Measurements from ENCODE around the gene LGMN. TPM values are rescaled to one million over a fixed set of nuclear protein-coding genes. Genes with fewer than 3 reads are reported as not detected.

The LGMN gene
- total and polyA plus RNA-seq, 4 donors: 56.2 to 192 (median 62.4) TPM

- no peak for DNase-seq (ENCODE audit: low spot score)
- TF ChIP-seq MAX (IDR thresholded peaks at IDR 0.05) (no peak), HNF4G (IDR thresholded peaks at IDR 0.05) (no peak), FOXA1 (IDR thresholded peaks at IDR 0.05) (no peak), ZBTB33 (IDR thresholded peaks at IDR 0.05) (no peak), FOXA2 (IDR thresholded peaks at IDR 0.05) (no peak), RAD21 (IDR thresholded peaks at IDR 0.05) (no peak), GABPA (IDR thresholded peaks at IDR 0.05 in 1 of 2, conservative IDR thresholded peaks at IDR 0.05 in 1 of 2) (no peak), EGR1 (IDR thresholded peaks at IDR 0.05; ENCODE audit: low read depth in 2 of 2) (no peak), CTCF (IDR thresholded peaks at IDR 0.05; ENCODE audit: low read depth, low read length, missing input control) (no peak), HNF4A (conservative IDR thresholded peaks at IDR 0.05) (no peak), RXRA (IDR thresholded peaks at IDR 0.05) (no peak), ATF3 (IDR thresholded peaks at IDR 0.05) (no peak), JUND (IDR thresholded peaks at IDR 0.05) (no peak), TAF1 (conservative IDR thresholded peaks at IDR 0.05) (no peak), REST (IDR thresholded peaks at IDR 0.05) (no peak), YY1 (IDR thresholded peaks at IDR 0.05) (no peak), NR2F2 (IDR thresholded peaks at IDR 0.05) (no peak)
- WGBS: 88% methylated on average over 3 of the region's 3 CpGs
- no peak overlapping the region for H3K4me3 ChIP-seq (ENCODE audit: low read depth in 1 of 3, low read length in 3 of 3)
- no peak overlapping the region for H3K9ac ChIP-seq (ENCODE audit: low read depth in 1 of 2, low read length in 2 of 2)
- H3K9me3 ChIP-seq (ENCODE audit: control insufficient read depth in 4 of 4, low read length in 3 of 4): no peaks in the 10 kb centered on the region
- no peak overlapping the region for H3K27ac ChIP-seq (ENCODE audit: low read depth in 1 of 2, low read length in 2 of 2)
- H3K36me3 ChIP-seq (ENCODE audit: control insufficient read depth in 4 of 4, insufficient read depth in 3 of 4, low read depth in 1 of 4, low read length in 3 of 4): no peaks in the 10 kb centered on the region
- no peaks in the 10 kb centered on the region for H3K27me3 ChIP-seq (ENCODE audit: control insufficient read depth in 4 of 4, insufficient read depth in 4 of 4, low read length in 3 of 4)
- no peaks in the 10 kb centered on the region for H3K4me1 ChIP-seq (ENCODE audit: control insufficient read depth in 4 of 4, insufficient read depth in 4 of 4, low read length in 3 of 4)
Observed at GRCh38 chr14:92781350-92781749, 32.9 kb upstream of the LGMN start.
